ENCODE results near the gene ALK. TPM values are rescaled to one million over a fixed set of nuclear protein-coding genes. Genes with fewer than 3 reads are reported as not detected.

The ALK gene
- total and polyA plus RNA-seq, 7 experiments from 2014 or later: 0.13 TPM; not detected in 6

GRCh38 chr2:29400930-29401653 lies 520.3 kb downstream of the ALK start:
- H3K27ac ChIP-seq (ENCODE audit: low read depth, low read length): no peak overlapping the region
- intact Hi-C loops (cut with micrococcal nuclease): no loop called here
- H3K4me1 ChIP-seq (ENCODE audit: control insufficient read depth in 2 of 2, insufficient read depth in 2 of 2, low read length in 2 of 2): no peaks in the 10 kb centered on the region
- no peaks in the 10 kb centered on the region for H3K9me3 ChIP-seq (ENCODE audit: control insufficient read depth in 2 of 3, low read length in 3 of 3)
- no peak overlapping the region for H3K4me3 ChIP-seq (ENCODE audit: low read length)
- no peaks in the 10 kb centered on the region for H3K27me3 ChIP-seq (ENCODE audit: control insufficient read depth in 2 of 2, insufficient read depth in 2 of 2, low read length in 2 of 2)
- ATAC-seq: no peak
- Mint-ChIP-seq H3K27me3 (peaks cover 0 to 11% (median 5%) of the 10 kb centered on the region in 5 donors), H3K4me3 (no peak overlapping the region), H3K4me1 (peaks cover 0 to 4% (median 0%) of the 10 kb centered on the region in 7 donors), H3K36me3 (no peaks in the 10 kb centered on the region), H3K27ac (no peak overlapping the region), H3K9me3 (peaks cover 0 to 3% (median 0%) of the 10 kb centered on the region in 11 donors)
- no peak for DNase-seq
- CTCF ChIA-PET: interaction anchor here (0.7 kb wide), 1 partner anchor 10 kb away, joined by 5 read pairs; no protein-coding TSS in a partner anchor
- no peaks in the 10 kb centered on the region for H3K36me3 ChIP-seq (ENCODE audit: control insufficient read depth in 2 of 3, insufficient read depth in 3 of 3, low read length in 3 of 3)
- POLR2A ChIA-PET: no interaction called here

- intact Hi-C loops (cut with micrococcal nuclease): no loop called here
- ChIA-PET CTCF (no interaction called here), POLR2A (no interaction called here)
- no peak overlapping the region for H3K4me3 Mint-ChIP-seq
- H3K4me3 ChIP-seq (ENCODE audit: low read length): no peak overlapping the region
- H3K27me3 Mint-ChIP-seq: peaks cover 1 to 27% (median 13%) of the 10 kb centered on the region in 5 donors
- no peaks in the 10 kb centered on the region for H3K27me3 ChIP-seq (ENCODE audit: control insufficient read depth in 2 of 2, insufficient read depth in 2 of 2, low read length in 2 of 2)
- no peak for DNase-seq
- H3K4me1 ChIP-seq (ENCODE audit: control insufficient read depth in 2 of 2, insufficient read depth in 2 of 2, low read length in 2 of 2): no peaks in the 10 kb centered on the region
- no peaks in the 10 kb centered on the region for H3K36me3 ChIP-seq (ENCODE audit: control insufficient read depth in 2 of 3, insufficient read depth in 3 of 3, low read length in 3 of 3)
- no peak overlapping the region for H3K27ac ChIP-seq (ENCODE audit: low read depth, low read length)
- H3K27ac Mint-ChIP-seq: no peak overlapping the region
- no peaks in the 10 kb centered on the region for H3K4me1 Mint-ChIP-seq
- no peaks in the 10 kb centered on the region for H3K36me3 Mint-ChIP-seq
- ATAC-seq: no peak
- peaks cover 0 to 3% (median 0%) of the 10 kb centered on the region in 11 donors for H3K9me3 Mint-ChIP-seq
- no peaks in the 10 kb centered on the region for H3K9me3 ChIP-seq (ENCODE audit: control insufficient read depth in 2 of 3, low read length in 3 of 3)
These were observed 522.8 kb downstream of the ALK start for GRCh38 chr2:29398384-29399237.

- POLR2A ChIA-PET: no interaction called here
- H3K4me3 ChIP-seq (ENCODE audit: low read length): no peak overlapping the region
- ATAC-seq (no peak), DNase-seq (no peak)
- Mint-ChIP-seq H3K27me3 (peaks cover 5 to 34% (median 14%) of the 10 kb centered on the region in 5 donors), H3K36me3 (no peaks in the 10 kb centered on the region), H3K27ac (no peak overlapping the region), H3K4me1 (no peaks in the 10 kb centered on the region), H3K4me3 (no peak overlapping the region), H3K9me3 (peaks cover 0 to 3% (median 0%) of the 10 kb centered on the region in 11 donors)
- H3K36me3 ChIP-seq (ENCODE audit: control insufficient read depth in 2 of 3, insufficient read depth in 3 of 3, low read length in 3 of 3): no peaks in the 10 kb centered on the region
- H3K27ac ChIP-seq (ENCODE audit: low read depth, low read length): no peak overlapping the region
- H3K27me3 ChIP-seq (ENCODE audit: control insufficient read depth in 2 of 2, insufficient read depth in 2 of 2, low read length in 2 of 2): no peaks in the 10 kb centered on the region
- CTCF ChIA-PET: no interaction called here
- H3K9me3 ChIP-seq (ENCODE audit: control insufficient read depth in 2 of 3, low read length in 3 of 3): no peaks in the 10 kb centered on the region
- no peaks in the 10 kb centered on the region for H3K4me1 ChIP-seq (ENCODE audit: control insufficient read depth in 2 of 2, insufficient read depth in 2 of 2, low read length in 2 of 2)
- intact Hi-C loops (cut with micrococcal nuclease): no loop called here
These were observed 523.7 kb downstream of the ALK start for GRCh38 chr2:29397713-29398112.

GRCh38 chr2:29397039-29397438 lies 524.3 kb downstream of the ALK start:
- DNase-seq (no peak), ATAC-seq (no peak)
- Histone ChIP-seq H3K27ac (ENCODE audit: low read depth, low read length) (no peak overlapping the region), H3K9me3 (ENCODE audit: control insufficient read depth in 2 of 3, low read length in 3 of 3) (no peaks in the 10 kb centered on the region), H3K4me1 (ENCODE audit: control insufficient read depth in 2 of 2, insufficient read depth in 2 of 2, low read length in 2 of 2) (no peaks in the 10 kb centered on the region), H3K4me3 (ENCODE audit: low read length) (no peak overlapping the region), H3K27me3 (ENCODE audit: control insufficient read depth in 2 of 2, insufficient read depth in 2 of 2, low read length in 2 of 2) (peaks cover 0 to 3% of the 10 kb centered on the region in 2 donors), H3K36me3 (ENCODE audit: control insufficient read depth in 2 of 3, insufficient read depth in 3 of 3, low read length in 3 of 3) (no peaks in the 10 kb centered on the region)
- H3K9me3 Mint-ChIP-seq: peaks cover 0 to 3% (median 0%) of the 10 kb centered on the region in 11 donors
- intact Hi-C loops (cut with micrococcal nuclease): no loop called here
- no peak overlapping the region for H3K27ac Mint-ChIP-seq
- ChIA-PET CTCF (no interaction called here), POLR2A (no interaction called here)
- H3K4me1 Mint-ChIP-seq: no peaks in the 10 kb centered on the region
- H3K4me3 Mint-ChIP-seq: no peak overlapping the region
- H3K36me3 Mint-ChIP-seq: no peaks in the 10 kb centered on the region
- peaks cover 5 to 34% (median 14%) of the 10 kb centered on the region in 5 donors for H3K27me3 Mint-ChIP-seq

GRCh38 chr2:29394981-29395350 lies 526.4 kb downstream of the ALK start:
- no peak overlapping the region for H3K27ac ChIP-seq (ENCODE audit: low read depth, low read length)
- peaks cover 0 to 5% of the 10 kb centered on the region in 2 donors for H3K27me3 ChIP-seq (ENCODE audit: control insufficient read depth in 2 of 2, insufficient read depth in 2 of 2, low read length in 2 of 2)
- H3K4me1 ChIP-seq (ENCODE audit: control insufficient read depth in 2 of 2, insufficient read depth in 2 of 2, low read length in 2 of 2): no peaks in the 10 kb centered on the region
- no peaks in the 10 kb centered on the region for H3K36me3 ChIP-seq (ENCODE audit: control insufficient read depth in 2 of 3, insufficient read depth in 3 of 3, low read length in 3 of 3)
- ATAC-seq: no peak
- H3K9me3 ChIP-seq (ENCODE audit: control insufficient read depth in 2 of 3, low read length in 3 of 3): no peaks in the 10 kb centered on the region
- Mint-ChIP-seq H3K36me3 (no peaks in the 10 kb centered on the region), H3K9me3 (peaks cover 0 to 5% (median 0%) of the 10 kb centered on the region in 11 donors), H3K27ac (no peak overlapping the region), H3K4me1 (no peaks in the 10 kb centered on the region), H3K27me3 (peaks cover 5 to 43% (median 19%) of the 10 kb centered on the region in 5 donors), H3K4me3 (no peak overlapping the region)
- ChIA-PET CTCF (no interaction called here), POLR2A (no interaction called here)
- no peak for DNase-seq
- intact Hi-C loops (cut with micrococcal nuclease): no loop called here
- no peak overlapping the region for H3K4me3 ChIP-seq (ENCODE audit: low read length)

GRCh38 chr2:29394311-29394980 lies 526.9 kb downstream of the ALK start:
- CTCF ChIA-PET: no interaction called here

More at GRCh38 chr2:29394311-29394980, 526.9 kb downstream of the ALK start:
- H3K36me3 ChIP-seq (ENCODE audit: control insufficient read depth in 2 of 3, insufficient read depth in 3 of 3, low read length in 3 of 3): no peaks in the 10 kb centered on the region
- Mint-ChIP-seq H3K4me3 (no peak overlapping the region), H3K9me3 (peaks cover 0 to 2% (median 0%) of the 10 kb centered on the region in 11 donors), H3K27ac (no peak overlapping the region), H3K36me3 (no peaks in the 10 kb centered on the region), H3K4me1 (no peaks in the 10 kb centered on the region), H3K27me3 (peaks cover 5 to 40% (median 21%) of the 10 kb centered on the region in 5 donors)
- H3K4me3 ChIP-seq (ENCODE audit: low read length): no peak overlapping the region
- peaks cover 0 to 5% of the 10 kb centered on the region in 2 donors for H3K27me3 ChIP-seq (ENCODE audit: control insufficient read depth in 2 of 2, insufficient read depth in 2 of 2, low read length in 2 of 2)
- no peaks in the 10 kb centered on the region for H3K4me1 ChIP-seq (ENCODE audit: control insufficient read depth in 2 of 2, insufficient read depth in 2 of 2, low read length in 2 of 2)
- POLR2A ChIA-PET: no interaction called here
- ATAC-seq (no peak), DNase-seq (no peak)
- H3K27ac ChIP-seq (ENCODE audit: low read depth, low read length): no peak overlapping the region
- intact Hi-C loops (cut with micrococcal nuclease): no loop called here
- H3K9me3 ChIP-seq (ENCODE audit: control insufficient read depth in 2 of 3, low read length in 3 of 3): no peaks in the 10 kb centered on the region

All from naive thymus-derived CD4-positive, alpha-beta T cell (primary cell).